NCI-H1694 (cell line): ENCODE data around the gene TMEM200C.
"Not testable (repeated sequence)": the region's sequence is repeated elsewhere in the genome, so short reads cannot be mapped to it uniquely, and the experiment has no call there.

Experiments
- DNase-seq: peaks from one replicate; lab custom pipeline; 2025; lab: John Stamatoyannopoulos, UW

TMEM200C gene

GRCh38 chr18:5891854-5892215 is 3.5 kb downstream of the TMEM200C start:
- DNase-seq, result no peak

GRCh38 chr18:5891184-5891853 is 4.0 kb downstream of the TMEM200C start:
- DNase-seq, result no peak

GRCh38 chr18:5890331-5891183 is 4.8 kb downstream of the TMEM200C start:
- no peak for DNase-seq

- no peak for DNase-seq
Measured at GRCh38 chr18:5885361-5885760, 10.0 kb downstream of the TMEM200C start.

GRCh38 chr18:5884375-5884774 is 10.9 kb downstream of the TMEM200C start:
- no peak for DNase-seq

- no peak for DNase-seq
Measured at GRCh38 chr18:5879479-5879882, 15.8 kb downstream of the TMEM200C start.

- DNase-seq, result no peak
Measured at GRCh38 chr18:5876891-5877290, 18.4 kb downstream of the TMEM200C start.

GRCh38 chr18:5874336-5874735 is 21.0 kb downstream of the TMEM200C start:
- DNase-seq, result no peak

- DNase-seq, result no peak
Measured at GRCh38 chr18:5872886-5873285, 22.4 kb downstream of the TMEM200C start.

- DNase-seq, result no peak
Measured at GRCh38 chr18:5871426-5871825, 23.9 kb downstream of the TMEM200C start.

- DNase-seq, result peak; percentile 64
Measured at GRCh38 chr18:5868218-5868854, 27.0 kb downstream of the TMEM200C start.

GRCh38 chr18:5865521-5865920 is 29.8 kb downstream of the TMEM200C start:
- no peak for DNase-seq

- not testable (repeated sequence) for DNase-seq
Measured at GRCh38 chr18:5862127-5862526, 33.2 kb downstream of the TMEM200C start.

- DNase-seq, result no peak
Measured at GRCh38 chr18:5857180-5857579, 38.1 kb downstream of the TMEM200C start.

- no peak for DNase-seq
Measured at GRCh38 chr18:5853253-5853652, 42.1 kb downstream of the TMEM200C start.

GRCh38 chr18:5851998-5852397 is 43.3 kb downstream of the TMEM200C start:
- peak; percentile 32 for DNase-seq

GRCh38 chr18:5842653-5843052 is 52.7 kb downstream of the TMEM200C start:
- no peak for DNase-seq

GRCh38 chr18:5841518-5841917 is 53.8 kb downstream of the TMEM200C start:
- DNase-seq, result no peak

GRCh38 chr18:5840547-5840946 is 54.8 kb downstream of the TMEM200C start:
- DNase-seq, result no peak

GRCh38 chr18:5840025-5840424 is 55.3 kb downstream of the TMEM200C start:
- DNase-seq, result no peak

- no peak for DNase-seq
Measured at GRCh38 chr18:5839102-5839501, 56.2 kb downstream of the TMEM200C start.
